Psoas muscle (tissue), 8 donors: ENCODE data around the gene LNPEP. TPM values are rescaled to one million over a fixed set of nuclear protein-coding genes. Genes with fewer than 3 reads are reported as not detected.

Source experiments
- ATAC-seq, 4 donors: fragments of 200-7000 bp; cut with Tn5 transposase; one replicate each; pipeline ENCODE4 v1.9.1; 2020; ENCODE audit warnings: moderate library complexity in 3 of 4, mild to moderate bottlenecking in 2 of 4
- DNase-seq, 2 donors: peaks; one replicate each; pipeline ENCODE4 v3.0.0-alpha.2; 2020
- H3K27ac ChIP-seq: fragments of 200-600 bp; one replicate; pipeline ENCODE4 v1.8.0; 2022
- H3K27me3 ChIP-seq, 3 donors: fragments of 200-600 bp in 1 of 3; one replicate each; pipeline versions ENCODE4 v1.6.1 to v1.8.0; 2013 to 2022; ENCODE audit warnings: low read length in 2 of 3, mild to moderate bottlenecking in 2 of 3, moderate library complexity in 1 of 3; ENCODE audit not compliant: insufficient read depth in 3 of 3
- H3K36me3 ChIP-seq, 2 donors: fragments of 200-600 bp in 1 of 2; one replicate each; pipeline versions ENCODE4 v1.6.1 to v1.8.0; 2013 to 2022; ENCODE audit warnings: low read depth in 1 of 2, mild to moderate bottlenecking in 1 of 2, moderate library complexity in 1 of 2; ENCODE audit not compliant: insufficient read depth in 1 of 2
- H3K4me1 ChIP-seq: fragments of 200-600 bp; one replicate; pipeline ENCODE4 v1.8.0; 2022
- H3K4me3 ChIP-seq: fragments of 200-600 bp; one replicate; pipeline ENCODE4 v1.8.0; 2022; ENCODE audit warnings: mild to moderate bottlenecking
- H3K9me3 ChIP-seq: fragments of 200-600 bp; one replicate; pipeline ENCODE4 v1.8.0; 2022
- CTCF ChIP-seq: fragments of 200-600 bp; IDR thresholded peaks from one replicate; pipeline ENCODE4 v1.8.0; 2022; ENCODE audit warnings: antibody characterized with exemption
- whole genome bisulfite sequencing, 3 donors: extraction: QIAGEN DNeasy Blood & Tissue Kit; methylation state at CpG; one replicate each; pipeline versions ENCODE4 v1.1.6 to v1.1.7; 2013; 5-methylcytosine and 5-hydroxymethylcytosine counted together
- intact Hi-C, 2 donors: fragments of 100-400 bp; cut with DNase I; formaldehyde crosslinking; loops; one replicate each; pipeline versions ENCODE4 v1.11.0 to v1.14.2; 2022
- polyA plus RNA-seq, 3 donors: library from polyadenylated mRNA; stranded (reverse); fragments of 200-250 nt; gene quantifications; one replicate each; pipeline ENCODE4 v1.2.3, GENCODE V29; 2013
- total RNA-seq, 4 donors: library from RNA; stranded (reverse); fragmentation: NEBNext Ultra II Directional in 2 of 4; extraction: Animal tissue kit (Norgen Biotek cat#: 25700) in 2 of 4; gene quantifications; one replicate each; pipeline versions ENCODE4 v1.2.1 to v1.2.4, GENCODE V29; 2021 to 2023
- donor health status: healthy with polysubstance abuse.
- donor health status: DM: no; HTN: no; CAD: no; lungs with moderate emphysema.
- donor health status: Bipolar disorder and iron deficiency.
- donor health status: healthy.
- donor health status: DM: yes; HTN: yes; CAD: no.
- donor health status: DM: no; HTN: no; CAD: no.
- donor health status: DM: no; HTN: no; CAD: no.
- donor health status: DM: yes; HTN: yes; CAD: no.

LNPEP gene
- total and polyA plus RNA-seq, 7 donors = 4.1 to 62.8 (median 30.4) TPM

GRCh38 chr5:96977228-96977627 is 41.3 kb downstream of the LNPEP start:
- peak overlapping the region; percentile 43 for H3K27ac ChIP-seq
- H3K4me3 ChIP-seq = no peak overlapping the region
- DNase-seq = no peak
- intact Hi-C loops = no loop called here
- 24 to 47% (median 33%) methylated on average over 6 of the region's 6 CpGs for WGBS, 3 donors
- TF ChIP-seq CTCF = no peak
- H3K27me3 ChIP-seq = no peaks in the 10 kb centered on the region
- ATAC-seq = peak in 3 of 4 donors; percentile 40 to 63 (median 55)
- H3K4me1 ChIP-seq = peaks cover 61% of the 10 kb centered on the region
- H3K9me3 ChIP-seq = no peaks in the 10 kb centered on the region
- H3K36me3 ChIP-seq = peaks cover 0 to 24% of the 10 kb centered on the region in 2 donors

GRCh38 chr5:96978812-96979449 is 43.1 kb downstream of the LNPEP start:
- ATAC-seq = peak; percentile 59 to 81 (median 72)
- no peaks in the 10 kb centered on the region for H3K9me3 ChIP-seq
- no peak overlapping the region for H3K27ac ChIP-seq
- H3K4me3 ChIP-seq = no peak overlapping the region
- DNase-seq = no peak
- no peaks in the 10 kb centered on the region for H3K27me3 ChIP-seq
- no peak for TF ChIP-seq CTCF
- H3K4me1 ChIP-seq = peaks cover 45% of the 10 kb centered on the region
- peaks cover 0 to 24% of the 10 kb centered on the region in 2 donors for H3K36me3 ChIP-seq
- whole genome bisulfite sequencing, 3 donors = 57 to 71% (median 60%) methylated on average over 5 of the region's 5 CpGs
- intact Hi-C loops = no loop called here

- H3K36me3 ChIP-seq = peaks cover 4 to 56% of the 10 kb centered on the region in 2 donors
- H3K27me3 ChIP-seq = no peaks in the 10 kb centered on the region
- 0 to 85% (median 81%) methylated on average over 1 of the region's 1 CpG for WGBS, 3 donors
- H3K9me3 ChIP-seq = no peaks in the 10 kb centered on the region
- no peak overlapping the region for H3K4me3 ChIP-seq
- DNase-seq = no peak
- no peak for TF ChIP-seq CTCF
- intact Hi-C loops = no loop called here
- no peak overlapping the region for H3K27ac ChIP-seq
- no peak for ATAC-seq
- H3K4me1 ChIP-seq = no peaks in the 10 kb centered on the region
These were observed 48.8 kb downstream of the LNPEP start for GRCh38 chr5:96984506-96985192.

- WGBS, 3 donors = 83 to 92% (median 86%) methylated on average over 3 of the region's 3 CpGs
- H3K36me3 ChIP-seq = peaks cover 4 to 56% of the 10 kb centered on the region in 2 donors
- no peaks in the 10 kb centered on the region for H3K4me1 ChIP-seq
- no peaks in the 10 kb centered on the region for H3K9me3 ChIP-seq
- no peaks in the 10 kb centered on the region for H3K27me3 ChIP-seq
- no peak for DNase-seq
- no peak for TF ChIP-seq CTCF
- ATAC-seq = peak in 2 of 4 donors; percentile 53 to 56
- H3K4me3 ChIP-seq = no peak overlapping the region
- H3K27ac ChIP-seq = no peak overlapping the region
- intact Hi-C loops = no loop called here
These were observed 50.6 kb downstream of the LNPEP start for GRCh38 chr5:96986450-96986849.
